Testis (tissue), 3 donors: ENCODE results near the gene PSD4. TPM values are rescaled to one million over a fixed set of nuclear protein-coding genes. Genes with fewer than 3 reads are reported as not detected.

Experiments
- DNase-seq: peaks from one replicate; pipeline ENCODE4 v3.0.0-alpha.2; 2019
- H3K27ac ChIP-seq, 2 donors: fragments of 200-600 bp; sonication (generic); one replicate each; pipeline ENCODE4 v1.5.1; 2019
- H3K27me3 ChIP-seq: fragments of 200-600 bp; sonication (generic); one replicate; pipeline ENCODE4 v1.5.1; 2019
- H3K36me3 ChIP-seq: fragments of 200-600 bp; sonication (generic); one replicate; pipeline ENCODE4 v1.5.1; 2017; ENCODE audit warnings: low read depth; ENCODE audit errors: missing control alignments
- H3K4me1 ChIP-seq: fragments of 200-600 bp; sonication (generic); one replicate; pipeline ENCODE4 v1.5.1; 2019
- H3K4me3 ChIP-seq, 2 donors: fragments of 200-600 bp; sonication (generic); one replicate each; pipeline ENCODE4 v1.5.1; 2017 to 2019
- H3K9me3 ChIP-seq: fragments of 200-600 bp; sonication (generic); one replicate; pipeline ENCODE4 v1.5.1; 2017
- POLR2A ChIP-seq: fragments of 450-650 bp; IDR thresholded peaks from one replicate; pipeline ENCODE4 v1.6.1; 2017; ENCODE audit warnings: antibody characterized with exemption, mild to moderate bottlenecking, moderate library complexity
- WGBS, 2 donors: methylation state at CpG; one replicate each; pipeline ENCODE4 v1.1.5; 2018; 5-methylcytosine and 5-hydroxymethylcytosine counted together
- intact Hi-C: fragments of 100-400 bp; cut with DNase I; formaldehyde crosslinking; loops from one replicate; pipeline ENCODE4 v1.15.1; 2023; ENCODE audit warnings: low total_unique reads
- polyA plus RNA-seq: library from polyadenylated mRNA; stranded (reverse); fragments of 350-450 nt; fragmentation: Illumina TruSeq; extraction: RNeasy Lipid Tissue Mini Kit (QIAGEN cat#74804); gene quantifications from one replicate; pipeline ENCODE4 v1.2.3, GENCODE V29; 2014; ENCODE audit warnings: low read depth, low replicate concordance; ENCODE audit not compliant: insufficient read depth
- total RNA-seq, 2 donors: library from RNA; depleted of rRNA; stranded (reverse); fragments of >200 nt; gene quantifications; one replicate each; pipeline ENCODE4 v1.2.3, GENCODE V29; 2016
- TF ChIP-seq, protein P1 (sequence below), 3 experiments: fragments of 450-650 bp in 2 of 3; fragments of 200-600 bp in 1 of 3; sonication (generic) in 1 of 3; IDR thresholded peaks; one replicate each; pipeline ENCODE4 v1.5.1; 2016 to 2019; ENCODE audit warnings: antibody characterized with exemption in 3 of 3, mild to moderate bottlenecking in 2 of 3, moderate library complexity in 1 of 3

PSD4 gene
- total and polyA plus RNA-seq, 3 donors from 2014 or later: 18.7 to 35.9 (median 22.8) TPM

DNA sequence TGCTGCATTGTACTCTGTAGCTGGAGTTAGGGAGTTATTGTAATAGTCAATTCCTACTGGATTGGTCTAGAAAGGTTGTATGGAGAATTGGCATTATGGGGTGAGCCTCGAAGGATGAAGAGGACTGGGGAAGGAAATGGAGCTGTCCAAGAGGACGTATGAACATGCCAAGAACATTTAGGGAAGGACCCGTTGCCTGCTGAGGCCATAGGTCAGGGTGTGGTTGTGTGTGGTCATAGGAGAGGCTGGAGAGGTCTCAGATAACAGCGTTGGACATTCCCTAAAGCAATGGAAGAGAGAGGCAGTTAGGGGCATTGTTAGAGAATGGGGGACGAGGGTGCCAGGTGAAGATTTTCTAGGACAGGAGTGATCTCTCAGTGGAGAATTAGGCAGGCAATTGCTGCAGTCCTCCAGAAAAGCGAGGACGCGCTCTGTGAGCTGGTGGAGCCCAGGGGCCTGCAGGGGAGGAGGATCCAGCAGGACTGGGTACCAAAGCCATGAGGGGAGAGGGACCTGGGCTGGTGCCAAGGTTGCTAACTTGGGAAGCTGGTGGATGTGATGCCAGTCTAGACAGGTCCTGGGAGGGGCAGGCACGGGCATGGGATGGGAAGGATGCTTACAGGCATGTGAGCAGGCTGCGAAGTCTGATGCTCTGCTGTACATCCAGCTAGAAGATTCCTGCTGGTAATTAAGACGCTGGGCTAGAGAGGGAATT lies 9.4 kb upstream of the PSD4 start:
- H3K4me3 ChIP-seq: no peak overlapping the region
- H3K4me1 ChIP-seq: peaks cover 10% of the 10 kb centered on the region
- DNase-seq: peak; percentile 9
- no peak overlapping the region for H3K27ac ChIP-seq
- TF ChIP-seq, protein P1, sequence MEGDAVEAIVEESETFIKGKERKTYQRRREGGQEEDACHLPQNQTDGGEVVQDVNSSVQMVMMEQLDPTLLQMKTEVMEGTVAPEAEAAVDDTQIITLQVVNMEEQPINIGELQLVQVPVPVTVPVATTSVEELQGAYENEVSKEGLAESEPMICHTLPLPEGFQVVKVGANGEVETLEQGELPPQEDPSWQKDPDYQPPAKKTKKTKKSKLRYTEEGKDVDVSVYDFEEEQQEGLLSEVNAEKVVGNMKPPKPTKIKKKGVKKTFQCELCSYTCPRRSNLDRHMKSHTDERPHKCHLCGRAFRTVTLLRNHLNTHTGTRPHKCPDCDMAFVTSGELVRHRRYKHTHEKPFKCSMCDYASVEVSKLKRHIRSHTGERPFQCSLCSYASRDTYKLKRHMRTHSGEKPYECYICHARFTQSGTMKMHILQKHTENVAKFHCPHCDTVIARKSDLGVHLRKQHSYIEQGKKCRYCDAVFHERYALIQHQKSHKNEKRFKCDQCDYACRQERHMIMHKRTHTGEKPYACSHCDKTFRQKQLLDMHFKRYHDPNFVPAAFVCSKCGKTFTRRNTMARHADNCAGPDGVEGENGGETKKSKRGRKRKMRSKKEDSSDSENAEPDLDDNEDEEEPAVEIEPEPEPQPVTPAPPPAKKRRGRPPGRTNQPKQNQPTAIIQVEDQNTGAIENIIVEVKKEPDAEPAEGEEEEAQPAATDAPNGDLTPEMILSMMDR (IDR thresholded peaks at IDR 0.05): no peak
- TF ChIP-seq POLR2A: no peak
- H3K36me3 ChIP-seq: no peaks in the 10 kb centered on the region
- H3K27me3 ChIP-seq: no peaks in the 10 kb centered on the region
- no peaks in the 10 kb centered on the region for H3K9me3 ChIP-seq
- intact Hi-C loops: no loop called here
- WGBS, 2 donors: 73 to 78% methylated on average over 10 to 11 of the region's 11 CpGs

DNA sequence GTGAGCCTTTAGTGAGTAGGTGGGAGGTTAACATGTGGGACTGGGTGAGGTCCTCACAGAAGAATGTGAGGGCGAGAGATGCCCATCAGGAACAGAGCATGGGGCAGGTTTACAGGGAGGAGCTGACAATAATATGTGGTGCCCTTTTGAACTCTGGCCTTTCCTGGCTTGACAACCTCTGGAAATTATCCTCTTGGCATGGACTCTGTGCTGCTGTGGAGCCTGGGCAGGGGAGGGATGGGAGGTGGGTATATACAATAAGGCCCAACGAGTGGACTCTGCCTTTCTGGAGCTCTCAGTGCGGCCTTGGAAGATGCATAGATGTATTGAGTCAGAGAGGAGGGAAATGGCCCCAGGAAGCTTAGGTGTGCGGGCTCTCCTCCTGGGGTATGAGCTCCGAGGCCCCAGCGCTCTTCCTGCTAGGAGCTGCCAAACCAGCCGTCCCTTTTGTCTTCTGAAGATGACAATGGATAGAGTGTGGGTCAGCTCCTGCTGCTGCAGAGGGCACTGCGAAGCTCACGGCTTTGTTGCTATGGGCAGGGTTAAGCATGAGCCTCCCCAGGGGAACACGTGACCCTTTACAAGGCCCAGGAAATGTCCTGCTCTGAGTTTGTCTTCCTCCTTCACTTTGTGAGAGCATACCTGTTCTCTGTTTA lies 8.7 kb upstream of the PSD4 start:
- no peak for TF ChIP-seq POLR2A
- TF ChIP-seq, protein P1 (IDR thresholded peaks at IDR 0.05): no peak
- Histone ChIP-seq H3K9me3 (no peaks in the 10 kb centered on the region), H3K4me1 (peaks cover 10% of the 10 kb centered on the region), H3K36me3 (no peaks in the 10 kb centered on the region), H3K27me3 (no peaks in the 10 kb centered on the region), H3K4me3 (no peak overlapping the region), H3K27ac (no peak overlapping the region)
- intact Hi-C loops: no loop called here
- DNase-seq: peak; percentile 44
- 64 to 75% methylated on average over 4 to 10 of the region's 10 CpGs for WGBS, 2 donors

DNA sequence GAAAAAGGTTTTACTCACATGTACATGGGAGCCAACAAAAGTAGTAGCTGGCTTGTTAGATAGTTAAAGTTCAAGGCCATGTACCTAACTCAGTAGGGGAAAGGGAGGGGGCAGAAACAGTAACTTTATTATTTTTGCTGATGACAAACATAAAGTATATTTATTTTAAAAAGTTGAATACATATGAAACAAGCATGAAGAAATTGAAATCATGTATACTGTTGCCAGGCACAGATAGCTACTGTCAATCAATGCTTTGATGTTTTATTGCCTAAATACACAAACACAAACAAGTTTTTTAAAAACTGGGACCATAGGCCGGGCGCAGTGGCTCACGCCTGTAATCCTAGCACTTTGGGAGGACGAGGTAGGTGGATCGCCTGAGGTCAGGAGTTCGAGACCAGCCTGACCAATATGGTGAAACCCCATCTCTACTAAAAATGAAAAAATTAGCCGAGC lies 7.6 kb upstream of the PSD4 start:
- Histone ChIP-seq H3K4me1 (peaks cover 10% of the 10 kb centered on the region), H3K27me3 (no peaks in the 10 kb centered on the region), H3K4me3 (no peak overlapping the region), H3K27ac (no peak overlapping the region), H3K36me3 (no peaks in the 10 kb centered on the region), H3K9me3 (no peaks in the 10 kb centered on the region)
- peak; percentile 8 for DNase-seq
- WGBS, 2 donors: 91 to 92% methylated on average over 7 of the region's 7 CpGs
- intact Hi-C loops: no loop called here
- TF ChIP-seq, protein P1 (IDR thresholded peaks at IDR 0.05): no peak
- TF ChIP-seq POLR2A: no peak

DNA sequence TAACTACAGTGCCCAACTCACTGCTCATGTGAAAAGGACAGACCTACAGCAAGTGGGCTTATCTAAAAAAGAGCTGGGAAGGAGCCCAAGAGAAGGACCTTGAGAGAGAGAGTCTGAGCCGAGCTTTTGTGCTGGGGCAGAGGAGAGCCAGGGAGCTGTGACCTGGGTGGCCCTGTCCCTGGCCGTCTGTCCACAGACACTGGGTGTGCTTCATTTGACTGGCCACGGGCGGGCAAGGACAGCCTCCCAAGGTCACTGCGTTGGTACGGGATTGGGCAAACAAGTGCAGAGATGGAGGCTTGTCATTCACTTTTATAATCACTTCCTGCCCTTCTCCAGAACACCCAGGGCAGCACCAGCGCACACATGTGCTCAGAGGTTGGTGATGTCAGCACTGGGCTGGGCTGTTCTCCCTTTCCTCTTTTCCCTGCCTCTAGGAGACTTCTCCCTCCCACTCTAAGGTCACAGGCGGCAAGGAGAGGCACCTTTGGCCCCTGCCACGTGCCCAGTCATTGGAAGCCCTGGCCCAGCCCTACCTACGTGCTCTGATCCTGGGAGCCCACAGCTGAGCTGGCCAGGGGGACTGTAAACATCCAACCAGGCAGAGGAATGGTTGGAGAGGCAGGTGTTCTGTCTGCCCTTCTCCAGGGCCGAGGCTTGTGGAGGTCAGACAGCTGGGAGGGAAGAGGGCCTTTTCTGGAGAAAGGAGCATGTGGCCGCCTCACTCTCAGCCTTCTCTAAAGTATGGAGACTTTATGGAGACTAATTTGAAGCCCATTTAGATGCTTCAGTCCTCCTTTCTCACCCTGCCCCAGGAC lies 6.4 kb upstream of the PSD4 start:
- 35 to 45% methylated on average over 12 of the region's 12 CpGs for WGBS, 2 donors
- Histone ChIP-seq H3K27ac (peak overlapping the region; percentile 29 to 65), H3K9me3 (no peaks in the 10 kb centered on the region), H3K4me3 (no peak overlapping the region), H3K4me1 (peaks cover 10% of the 10 kb centered on the region), H3K27me3 (no peaks in the 10 kb centered on the region), H3K36me3 (no peaks in the 10 kb centered on the region)
- intact Hi-C loops: no loop called here
- peak; percentile 79 for DNase-seq
- no peak for TF ChIP-seq POLR2A
- TF ChIP-seq, protein P1 (IDR thresholded peaks at IDR 0.05): no peak
